ENCODE results near the gene CCDC28B. TPM values are rescaled to one million over a fixed set of nuclear protein-coding genes. Genes with fewer than 3 reads are reported as not detected.

The CCDC28B gene
- total and polyA plus RNA-seq, 10 donors: 3.9 to 22.4 (median 6.9) TPM

- Histone ChIP-seq H3K36me3 (no peaks in the 10 kb centered on the region), H3K4me3 (peak overlapping the region in 1 of 8 donors; percentile 4), H3K27me3 (replicated peaks in 1 of 7) (peaks cover 0 to 22% (median 0%) of the 10 kb centered on the region in 7 donors), H3K9me3 (no peaks in the 10 kb centered on the region), H3K27ac (peak overlapping the region in 1 of 8 donors; percentile 33), H3K4me1 (peaks cover 11 to 53% (median 41%) of the 10 kb centered on the region in 6 donors)
- TF ChIP-seq POLR2A (IDR thresholded peaks at IDR 0.05) (no peak), POLR2AphosphoS5 (IDR thresholded peaks at IDR 0.05) (peak in 2 of 3 donors; percentile 8 to 54)
- TF ChIP-seq, protein P1, sequence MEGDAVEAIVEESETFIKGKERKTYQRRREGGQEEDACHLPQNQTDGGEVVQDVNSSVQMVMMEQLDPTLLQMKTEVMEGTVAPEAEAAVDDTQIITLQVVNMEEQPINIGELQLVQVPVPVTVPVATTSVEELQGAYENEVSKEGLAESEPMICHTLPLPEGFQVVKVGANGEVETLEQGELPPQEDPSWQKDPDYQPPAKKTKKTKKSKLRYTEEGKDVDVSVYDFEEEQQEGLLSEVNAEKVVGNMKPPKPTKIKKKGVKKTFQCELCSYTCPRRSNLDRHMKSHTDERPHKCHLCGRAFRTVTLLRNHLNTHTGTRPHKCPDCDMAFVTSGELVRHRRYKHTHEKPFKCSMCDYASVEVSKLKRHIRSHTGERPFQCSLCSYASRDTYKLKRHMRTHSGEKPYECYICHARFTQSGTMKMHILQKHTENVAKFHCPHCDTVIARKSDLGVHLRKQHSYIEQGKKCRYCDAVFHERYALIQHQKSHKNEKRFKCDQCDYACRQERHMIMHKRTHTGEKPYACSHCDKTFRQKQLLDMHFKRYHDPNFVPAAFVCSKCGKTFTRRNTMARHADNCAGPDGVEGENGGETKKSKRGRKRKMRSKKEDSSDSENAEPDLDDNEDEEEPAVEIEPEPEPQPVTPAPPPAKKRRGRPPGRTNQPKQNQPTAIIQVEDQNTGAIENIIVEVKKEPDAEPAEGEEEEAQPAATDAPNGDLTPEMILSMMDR (IDR thresholded peaks at IDR 0.05 in 8 of 11, conservative IDR thresholded peaks at IDR 0.05 in 3 of 11): no peak
- DNase-seq: no peak
- 26 to 36% (median 28%) methylated on average over 7 of the region's 7 CpGs for WGBS, 5 donors
- intact Hi-C loops (cut with DNase I; ENCODE audit: low total_unique reads): no loop called here
Observed at GRCh38 chr1:32242341-32242851, 42.0 kb downstream of the CCDC28B start.

DNA sequence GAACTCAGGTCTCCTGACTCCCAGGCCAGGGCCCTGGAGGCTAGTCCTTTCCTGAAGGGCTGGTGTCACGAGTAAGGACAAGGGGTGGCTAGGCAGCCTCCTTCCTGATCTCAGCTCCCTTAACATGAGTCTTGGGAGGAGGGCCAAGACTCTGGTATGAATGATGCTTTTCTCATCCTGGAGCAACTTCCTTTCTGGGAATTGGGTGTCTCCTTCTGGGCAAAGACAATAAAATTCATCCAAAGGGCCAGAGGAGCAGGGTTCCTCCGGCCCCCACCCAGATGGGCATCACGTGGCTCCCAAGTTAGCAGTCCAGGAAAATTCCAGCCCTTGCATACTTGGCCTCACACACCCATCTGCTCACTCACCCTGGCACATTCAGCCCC, 46.5 kb downstream of the CCDC28B start, which contains the start of gene FAM167B:
Gene FAM167B (plus strand): TSS at position 335 of the 386 bp plus-strand sequence. CDS start 200 bp downstream, outside the sequence.
- DNase-seq: no peak
- 61 to 92% (median 71%) methylated on average over 2 to 3 of the region's 3 CpGs for WGBS, 5 donors

DNA sequence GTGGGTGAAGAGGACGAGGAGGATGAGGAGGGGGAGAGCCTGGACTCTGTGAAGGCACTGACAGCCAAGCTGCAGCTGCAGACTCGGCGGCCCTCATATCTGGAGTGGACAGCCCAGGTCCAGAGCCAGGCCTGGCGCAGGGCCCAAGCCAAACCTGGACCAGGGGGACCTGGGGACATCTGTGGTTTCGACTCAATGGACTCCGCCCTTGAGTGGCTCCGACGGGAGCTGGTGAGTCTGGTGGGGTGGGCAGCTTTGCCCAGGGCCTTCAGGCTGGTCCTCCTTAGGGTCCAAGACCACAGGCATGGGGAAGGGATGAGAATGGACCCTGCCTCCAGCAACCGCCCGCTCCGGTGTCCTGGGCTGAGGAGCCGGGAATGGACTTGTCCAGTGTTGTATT, 47.1 kb downstream of the CCDC28B start:
- TF ChIP-seq POLR2A (IDR thresholded peaks at IDR 0.05): no peak
- no peak for TF ChIP-seq POLR2AphosphoS5 (IDR thresholded peaks at IDR 0.05)
- TF ChIP-seq, protein P1 (IDR thresholded peaks at IDR 0.05 in 8 of 11, conservative IDR thresholded peaks at IDR 0.05 in 3 of 11): no peak
- H3K27me3 ChIP-seq (replicated peaks in 1 of 7): no peaks in the 10 kb centered on the region
- H3K4me1 ChIP-seq: peaks cover 35 to 73% (median 64%) of the 10 kb centered on the region in 6 donors
- intact Hi-C loops (cut with DNase I; ENCODE audit: low total_unique reads): no loop called here
- H3K4me3 ChIP-seq: no peak overlapping the region
- 83 to 94% (median 93%) methylated on average over 3 to 12 of the region's 12 CpGs for WGBS, 5 donors
- H3K27ac ChIP-seq: peak overlapping the region; percentile 49 to 96 (median 90)
- no peaks in the 10 kb centered on the region for H3K36me3 ChIP-seq
- DNase-seq: no peak
- no peaks in the 10 kb centered on the region for H3K9me3 ChIP-seq

More for the DNA sequence above, 46.5 kb downstream of the CCDC28B start, which contains the start of gene FAM167B:
- Histone ChIP-seq H3K27ac (peak within 1 kb of the TSS; percentile 49 to 96 (median 90)), H3K9me3 (no peaks in the 10 kb centered on the region), H3K4me1 (peaks cover 34 to 73% (median 63%) of the 10 kb centered on the region in 6 donors), H3K36me3 (no peaks in the 10 kb centered on the region), H3K27me3 (replicated peaks in 1 of 7) (no peaks in the 10 kb centered on the region), H3K4me3 (peak within 1 kb of the TSS in 3 of 8 donors; percentile 29 to 60 (median 33))
- TF ChIP-seq, protein P1 (IDR thresholded peaks at IDR 0.05 in 8 of 11, conservative IDR thresholded peaks at IDR 0.05 in 3 of 11): no peak
- peak in 1 of 3 donors; percentile 21 for TF ChIP-seq POLR2AphosphoS5 (IDR thresholded peaks at IDR 0.05)
- intact Hi-C loops (cut with DNase I; ENCODE audit: low total_unique reads): no loop called here

DNA sequence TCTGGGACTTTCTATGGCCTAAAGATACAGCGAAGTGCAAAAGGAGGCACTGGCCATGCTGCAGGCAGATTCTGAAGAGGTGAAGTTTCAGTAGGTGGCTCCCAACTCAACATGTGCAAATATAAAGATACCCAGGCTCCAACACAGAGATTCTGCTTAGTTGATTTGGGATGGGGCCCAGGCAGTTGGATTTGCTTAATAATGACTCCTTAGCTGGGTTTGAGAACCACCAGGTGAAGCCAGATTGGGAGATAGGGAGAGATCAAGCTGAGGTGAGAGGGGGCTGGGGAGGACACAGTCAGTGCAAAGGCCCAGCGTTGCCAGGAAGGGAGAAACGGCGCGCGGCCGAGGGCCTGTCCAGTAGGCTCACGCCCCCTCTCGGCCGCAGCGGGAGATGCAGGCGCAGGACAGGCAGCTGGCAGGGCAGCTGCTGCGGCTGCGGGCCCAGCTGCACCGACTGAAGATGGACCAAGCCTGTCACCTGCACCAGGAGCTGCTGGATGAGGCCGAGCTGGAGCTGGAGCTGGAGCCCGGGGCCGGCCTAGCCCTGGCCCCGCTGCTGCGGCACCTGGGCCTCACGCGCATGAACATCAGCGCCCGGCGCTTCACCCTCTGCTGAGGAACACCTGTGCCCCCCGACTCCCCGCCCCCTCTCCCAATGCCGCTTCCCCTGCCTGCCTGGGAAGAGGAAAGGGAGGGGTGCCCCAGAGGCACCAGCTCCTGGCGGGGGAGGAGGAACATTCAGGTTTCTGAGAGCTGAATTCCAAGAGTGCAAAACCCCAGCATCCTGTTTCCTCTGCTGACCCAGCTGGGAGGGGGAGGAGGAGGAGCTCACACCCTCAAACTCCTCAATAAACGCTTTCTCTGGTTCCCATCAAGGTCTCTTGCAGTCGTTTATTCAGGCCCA, 47.8 kb downstream of the CCDC28B start:
- TF ChIP-seq POLR2AphosphoS5 (IDR thresholded peaks at IDR 0.05) (peak; percentile 78 to 84 (median 83)), POLR2A (IDR thresholded peaks at IDR 0.05) (no peak)
- TF ChIP-seq, protein P1 (IDR thresholded peaks at IDR 0.05 in 8 of 11, conservative IDR thresholded peaks at IDR 0.05 in 3 of 11): peak; percentile 82 to 97 (median 94)
- Histone ChIP-seq H3K4me3 (peak overlapping the region in 5 of 8 donors; percentile 6 to 60 (median 29)), H3K4me1 (peaks cover 35 to 74% (median 64%) of the 10 kb centered on the region in 6 donors), H3K27me3 (replicated peaks in 1 of 7) (no peaks in the 10 kb centered on the region), H3K27ac (peak overlapping the region; percentile 49 to 96 (median 90)), H3K9me3 (no peaks in the 10 kb centered on the region), H3K36me3 (no peaks in the 10 kb centered on the region)
- intact Hi-C loops (cut with DNase I; ENCODE audit: low total_unique reads): no loop called here
- peak; percentile 97 for DNase-seq
- WGBS, 5 donors: 4 to 8% (median 6%) methylated on average over 21 to 31 of the region's 31 CpGs

All from spleen (tissue), 11 donors.